ENCODE results near the gene AGPAT3.

AGPAT3 gene

GRCh38 chr21:43986544-43987451 is 121.8 kb downstream of the AGPAT3 start:
- H3K4ac ChIP-seq (ENCODE audit: low read length) = no peak overlapping the region
- no peak overlapping the region for H2BK12ac ChIP-seq (ENCODE audit: low read length)

GRCh38 chr21:43987509-43987908 is 122.5 kb downstream of the AGPAT3 start:
- Histone ChIP-seq H4K8ac (ENCODE audit: low read depth, low read length) (no peak overlapping the region), H3K4ac (ENCODE audit: low read length) (no peak overlapping the region), H3K27me3 (ENCODE audit: control insufficient read depth in 3 of 3, insufficient read depth in 3 of 3, low read depth in 1 of 3, low read length in 3 of 3) (peaks cover 0 to 4% (median 0%) of the 10 kb centered on the region in 3 experiments), H2BK15ac (ENCODE audit: low read length) (no peak overlapping the region), H3K9ac (ENCODE audit: low read depth, low read length, poor library complexity) (no peak overlapping the region), H2BK12ac (ENCODE audit: low read length) (no peak overlapping the region), H3K18ac (ENCODE audit: low read length) (no peak overlapping the region), H3K9me3 (replicated peaks in 1 of 2; ENCODE audit: control insufficient read depth in 2 of 2, insufficient read depth in 1 of 2, low read depth in 1 of 2, low read length in 2 of 2) (no peaks in the 10 kb centered on the region), H3K79me1 (ENCODE audit: low read depth, low read length) (no peaks in the 10 kb centered on the region), H3K4me2 (ENCODE audit: insufficient read depth, low read length, poor library complexity, severe bottlenecking) (no peak overlapping the region), H4K91ac (ENCODE audit: low read depth, low read length, poor library complexity) (no peak overlapping the region), H2BK120ac (ENCODE audit: low read depth, low read length) (no peak overlapping the region), H2AFZ (ENCODE audit: low read length) (no peak overlapping the region), H3K4me3 (ENCODE audit: low read length in 2 of 2) (no peak overlapping the region), H3K4me1 (ENCODE audit: control insufficient read depth in 2 of 2, insufficient read depth in 1 of 2, low read depth in 1 of 2, low read length in 2 of 2) (peaks cover 5 to 14% of the 10 kb centered on the region in 2 donors), H3K27ac (replicated peaks; ENCODE audit: low read length) (no peak overlapping the region), H3K36me3 (replicated peaks in 1 of 2; ENCODE audit: control insufficient read depth in 2 of 2, insufficient read depth in 2 of 2, low read length in 2 of 2) (peaks cover 0 to 3% of the 10 kb centered on the region in 2 donors), H2AK5ac (ENCODE audit: low read depth, low read length) (no peak overlapping the region), H2BK5ac (ENCODE audit: low read length) (no peak overlapping the region), H3K14ac (ENCODE audit: low read length) (no peak overlapping the region), H3K23ac (ENCODE audit: low read depth, low read length, poor library complexity) (no peak overlapping the region)
- WGBS, 2 donors (ENCODE audit: extremely low coverage in 2 of 2, insufficient read length in 2 of 2, insufficient replicate concordance in 1 of 2) = no CpG with 5 or more reads among the region's 6 CpGs
- DNase-seq (ENCODE audit: low spot score) = no peak

More at GRCh38 chr21:43986544-43987451, 121.8 kb downstream of the AGPAT3 start:
- Histone ChIP-seq H3K23ac (ENCODE audit: low read depth, low read length, poor library complexity) (no peak overlapping the region), H4K8ac (ENCODE audit: low read depth, low read length) (no peak overlapping the region), H2BK120ac (ENCODE audit: low read depth, low read length) (no peak overlapping the region), H4K91ac (ENCODE audit: low read depth, low read length, poor library complexity) (no peak overlapping the region), H3K9me3 (replicated peaks in 1 of 2; ENCODE audit: control insufficient read depth in 2 of 2, insufficient read depth in 1 of 2, low read depth in 1 of 2, low read length in 2 of 2) (no peaks in the 10 kb centered on the region), H3K27me3 (ENCODE audit: control insufficient read depth in 3 of 3, insufficient read depth in 3 of 3, low read depth in 1 of 3, low read length in 3 of 3) (peaks cover 0 to 4% (median 0%) of the 10 kb centered on the region in 3 experiments), H2AFZ (ENCODE audit: low read length) (no peak overlapping the region), H3K79me1 (ENCODE audit: low read depth, low read length) (no peaks in the 10 kb centered on the region), H3K4me2 (ENCODE audit: insufficient read depth, low read length, poor library complexity, severe bottlenecking) (no peak overlapping the region), H3K27ac (replicated peaks; ENCODE audit: low read length) (no peak overlapping the region), H2BK5ac (ENCODE audit: low read length) (no peak overlapping the region), H3K4me3 (ENCODE audit: low read length in 2 of 2) (no peak overlapping the region), H3K14ac (ENCODE audit: low read length) (no peak overlapping the region), H2BK15ac (ENCODE audit: low read length) (no peak overlapping the region), H3K18ac (ENCODE audit: low read length) (no peak overlapping the region), H2AK5ac (ENCODE audit: low read depth, low read length) (no peak overlapping the region), H3K36me3 (replicated peaks in 1 of 2; ENCODE audit: control insufficient read depth in 2 of 2, insufficient read depth in 2 of 2, low read length in 2 of 2) (peaks cover 0 to 10% of the 10 kb centered on the region in 2 donors), H3K4me1 (ENCODE audit: control insufficient read depth in 2 of 2, insufficient read depth in 1 of 2, low read depth in 1 of 2, low read length in 2 of 2) (peaks cover 6 to 14% of the 10 kb centered on the region in 2 donors), H3K9ac (ENCODE audit: low read depth, low read length, poor library complexity) (no peak overlapping the region)
- no CpG with 5 or more reads among the region's 22 CpGs for WGBS, 2 donors (ENCODE audit: extremely low coverage in 2 of 2, insufficient read length in 2 of 2, insufficient replicate concordance in 1 of 2)
- no peak for DNase-seq (ENCODE audit: low spot score)

- no peak overlapping the region for H4K8ac ChIP-seq (ENCODE audit: low read depth, low read length)
- H3K4me3 ChIP-seq (ENCODE audit: low read length in 2 of 2) = no peak overlapping the region
- no peak overlapping the region for H3K23ac ChIP-seq (ENCODE audit: low read depth, low read length, poor library complexity)
- H2BK120ac ChIP-seq (ENCODE audit: low read depth, low read length) = no peak overlapping the region
- no peak overlapping the region for H2BK5ac ChIP-seq (ENCODE audit: low read length)
- H3K27me3 ChIP-seq (ENCODE audit: control insufficient read depth in 3 of 3, insufficient read depth in 3 of 3, low read depth in 1 of 3, low read length in 3 of 3) = peaks cover 0 to 4% (median 0%) of the 10 kb centered on the region in 3 experiments
- H2AK5ac ChIP-seq (ENCODE audit: low read depth, low read length) = no peak overlapping the region
- H3K4ac ChIP-seq (ENCODE audit: low read length) = no peak overlapping the region
- H4K91ac ChIP-seq (ENCODE audit: low read depth, low read length, poor library complexity) = no peak overlapping the region
- H2BK15ac ChIP-seq (ENCODE audit: low read length) = no peak overlapping the region
- no peaks in the 10 kb centered on the region for H3K36me3 ChIP-seq (replicated peaks in 1 of 2; ENCODE audit: control insufficient read depth in 2 of 2, insufficient read depth in 2 of 2, low read length in 2 of 2)
- WGBS, 2 donors (ENCODE audit: extremely low coverage in 2 of 2, insufficient read length in 2 of 2, insufficient replicate concordance in 1 of 2) = no CpG with 5 or more reads among the region's 9 CpGs
- no peak overlapping the region for H3K27ac ChIP-seq (replicated peaks; ENCODE audit: low read length)
- H3K4me1 ChIP-seq (ENCODE audit: control insufficient read depth in 2 of 2, insufficient read depth in 1 of 2, low read depth in 1 of 2, low read length in 2 of 2) = peaks cover 5 to 14% of the 10 kb centered on the region in 2 donors
- peak overlapping the region; percentile 61 for H3K9ac ChIP-seq (ENCODE audit: low read depth, low read length, poor library complexity)
- H3K18ac ChIP-seq (ENCODE audit: low read length) = no peak overlapping the region
- no peak overlapping the region for H2BK12ac ChIP-seq (ENCODE audit: low read length)
- H3K4me2 ChIP-seq (ENCODE audit: insufficient read depth, low read length, poor library complexity, severe bottlenecking) = no peak overlapping the region
- H2AFZ ChIP-seq (ENCODE audit: low read length) = no peak overlapping the region
- no peak overlapping the region for H3K14ac ChIP-seq (ENCODE audit: low read length)
- H3K9me3 ChIP-seq (replicated peaks in 1 of 2; ENCODE audit: control insufficient read depth in 2 of 2, insufficient read depth in 1 of 2, low read depth in 1 of 2, low read length in 2 of 2) = no peaks in the 10 kb centered on the region
- DNase-seq (ENCODE audit: low spot score) = no peak
- H3K79me1 ChIP-seq (ENCODE audit: low read depth, low read length) = no peaks in the 10 kb centered on the region
Observed at GRCh38 chr21:43988016-43988415, 123.0 kb downstream of the AGPAT3 start.

- H2AK5ac ChIP-seq (ENCODE audit: low read depth, low read length) = peak overlapping the region; percentile 2
Observed at GRCh38 chr21:43988506-43989230, 123.6 kb downstream of the AGPAT3 start.

More at GRCh38 chr21:43988506-43989230, 123.6 kb downstream of the AGPAT3 start:
- Histone ChIP-seq H3K9ac (ENCODE audit: low read depth, low read length, poor library complexity) (no peak overlapping the region), H3K4me3 (ENCODE audit: low read length in 2 of 2) (no peak overlapping the region), H3K4me2 (ENCODE audit: insufficient read depth, low read length, poor library complexity, severe bottlenecking) (no peak overlapping the region), H4K91ac (ENCODE audit: low read depth, low read length, poor library complexity) (no peak overlapping the region), H3K14ac (ENCODE audit: low read length) (no peak overlapping the region), H3K9me3 (replicated peaks in 1 of 2; ENCODE audit: control insufficient read depth in 2 of 2, insufficient read depth in 1 of 2, low read depth in 1 of 2, low read length in 2 of 2) (no peaks in the 10 kb centered on the region), H2BK15ac (ENCODE audit: low read length) (no peak overlapping the region), H2AFZ (ENCODE audit: low read length) (no peak overlapping the region), H2BK12ac (ENCODE audit: low read length) (peak overlapping the region; percentile 85), H3K79me1 (ENCODE audit: low read depth, low read length) (no peaks in the 10 kb centered on the region), H3K36me3 (replicated peaks in 1 of 2; ENCODE audit: control insufficient read depth in 2 of 2, insufficient read depth in 2 of 2, low read length in 2 of 2) (no peaks in the 10 kb centered on the region), H2BK120ac (ENCODE audit: low read depth, low read length) (no peak overlapping the region), H3K23ac (ENCODE audit: low read depth, low read length, poor library complexity) (no peak overlapping the region), H3K4me1 (ENCODE audit: control insufficient read depth in 2 of 2, insufficient read depth in 1 of 2, low read depth in 1 of 2, low read length in 2 of 2) (peaks cover 5 to 17% of the 10 kb centered on the region in 2 donors), H3K4ac (ENCODE audit: low read length) (no peak overlapping the region), H3K27me3 (ENCODE audit: control insufficient read depth in 3 of 3, insufficient read depth in 3 of 3, low read depth in 1 of 3, low read length in 3 of 3) (peaks cover 0 to 4% (median 0%) of the 10 kb centered on the region in 3 experiments), H2BK5ac (ENCODE audit: low read length) (peak overlapping the region; percentile 6), H4K8ac (ENCODE audit: low read depth, low read length) (no peak overlapping the region), H3K27ac (replicated peaks; ENCODE audit: low read length) (no peak overlapping the region), H3K18ac (ENCODE audit: low read length) (peak overlapping the region; percentile 20)
- DNase-seq (ENCODE audit: low spot score) = no peak
- no CpG with 5 or more reads among the region's 23 CpGs for WGBS, 2 donors (ENCODE audit: extremely low coverage in 2 of 2, insufficient read length in 2 of 2, insufficient replicate concordance in 1 of 2)

All from neuronal stem cell (in vitro differentiated cells).